HG03469 (cell line): ENCODE measurements around the gene OSGIN1.

ENCODE experiments used
- ATAC-seq: cut with Tn5 transposase; IDR thresholded peaks from one replicate; pipeline ENCODE4 v1.9.1; 2021; ENCODE audit warnings: mild to moderate bottlenecking, moderate library complexity, moderate number of reproducible peaks; ENCODE audit not compliant: unreplicated experiment

OSGIN1 gene

GRCh38 chr16:83969771-83970429, 16.9 kb downstream of the OSGIN1 start:
- no peak for ATAC-seq

DNA sequence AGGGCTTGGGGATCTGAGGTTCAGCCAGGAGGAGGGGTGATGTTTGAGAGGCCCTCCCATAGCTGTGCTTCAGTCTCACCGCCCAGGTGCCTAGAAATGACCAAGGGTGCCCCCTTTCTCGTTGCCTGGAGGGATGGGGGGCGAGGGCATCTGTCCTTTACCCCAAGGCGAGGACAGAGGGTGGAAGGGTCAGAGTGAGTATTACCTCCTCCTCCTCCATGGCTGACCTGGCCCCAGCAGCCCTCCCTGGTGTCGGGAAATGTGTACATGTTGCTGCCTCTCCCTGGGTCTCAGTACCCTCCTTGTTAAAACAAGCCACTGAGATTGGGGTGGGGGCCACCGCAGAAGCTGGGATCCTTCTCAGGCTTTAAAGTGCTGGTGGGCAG, 17.4 kb downstream of the OSGIN1 start:
- ATAC-seq: no peak

DNA sequence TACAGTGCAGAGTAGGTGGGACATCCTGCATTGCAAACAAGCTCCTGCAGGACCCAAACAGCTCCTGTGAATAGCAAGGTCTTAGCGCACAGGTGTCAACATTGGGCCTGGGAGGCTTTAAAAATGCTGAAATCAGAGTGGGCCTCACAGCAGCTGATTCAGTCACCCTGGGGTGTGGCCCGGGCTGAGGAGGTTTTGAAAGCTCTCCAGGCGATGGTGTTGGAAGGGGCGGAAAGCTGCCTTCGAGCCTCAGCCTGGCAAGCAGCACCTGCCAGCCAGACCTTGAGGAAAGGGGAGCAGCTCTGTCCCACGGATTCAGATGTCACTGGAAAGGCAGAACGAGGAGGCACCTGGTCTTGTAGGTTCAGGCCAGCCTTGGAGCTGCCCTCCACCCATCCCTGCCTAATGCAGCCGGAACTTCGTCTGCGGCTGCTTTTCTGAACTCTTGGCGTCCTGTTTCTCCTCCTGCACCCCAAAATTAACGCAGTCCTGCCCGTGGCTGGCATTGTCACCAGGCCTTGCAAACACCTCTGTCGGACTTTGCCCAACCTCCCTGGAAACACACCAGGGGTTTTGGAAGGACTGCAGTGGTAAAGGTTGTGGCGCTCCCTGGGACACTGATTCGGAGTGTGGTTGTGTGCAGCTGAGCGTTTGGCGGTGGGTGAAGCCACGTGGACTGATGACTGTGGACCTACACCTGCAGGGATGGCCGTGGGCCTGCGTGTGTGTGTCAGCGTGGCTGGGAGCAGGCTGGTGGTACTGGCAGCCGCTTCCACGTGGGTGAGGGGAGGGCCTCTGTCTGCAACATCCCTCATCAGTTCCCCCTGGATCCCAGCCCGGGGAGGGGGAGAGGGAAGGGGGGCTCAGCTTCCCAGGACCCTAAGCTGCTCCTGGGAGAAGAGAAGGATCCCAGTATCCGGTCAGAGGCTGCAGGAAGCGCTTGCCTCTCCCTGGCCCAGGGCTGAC, 18.4 kb downstream of the OSGIN1 start:
- ATAC-seq: no peak

DNA sequence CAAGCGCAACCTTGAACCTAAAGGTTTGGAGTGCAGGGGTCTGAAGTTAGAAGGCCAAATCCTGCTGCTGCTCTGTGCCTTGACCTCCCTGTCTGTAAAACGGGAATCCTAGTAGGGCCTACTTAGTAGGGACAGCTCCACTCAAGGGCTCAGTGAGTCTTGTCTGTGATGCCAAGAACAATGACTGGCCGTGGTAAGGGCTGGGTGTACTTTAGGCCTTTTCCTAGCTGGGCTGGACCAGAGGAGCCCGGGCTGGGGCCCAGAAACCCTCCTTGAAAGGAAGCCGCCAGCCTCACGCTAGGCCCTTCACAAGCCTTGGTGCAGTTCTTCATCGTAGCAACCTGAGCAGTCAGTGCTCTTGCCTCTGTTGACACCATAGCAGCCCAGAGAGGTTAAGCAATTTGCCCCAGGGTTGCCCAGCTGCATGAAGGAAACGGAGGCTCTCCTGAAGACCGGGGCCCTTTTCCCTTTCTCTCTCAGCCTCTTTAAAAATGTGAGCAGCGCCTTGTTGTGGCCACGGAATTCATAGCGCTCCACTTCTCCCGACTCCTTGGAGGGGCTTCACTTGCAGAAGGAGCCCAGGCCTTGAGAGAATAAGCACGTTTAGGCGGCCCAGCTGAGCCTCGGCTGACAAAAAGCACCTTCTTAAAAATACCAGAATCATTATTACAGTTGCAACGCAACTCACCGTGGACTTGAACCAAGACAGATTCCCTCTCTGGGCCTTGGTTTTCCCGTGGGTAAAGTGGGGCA, 19.4 kb downstream of the OSGIN1 start:
- no peak for ATAC-seq

GRCh38 chr16:83973077-83973476, 20.0 kb downstream of the OSGIN1 start:
- no peak for ATAC-seq

DNA sequence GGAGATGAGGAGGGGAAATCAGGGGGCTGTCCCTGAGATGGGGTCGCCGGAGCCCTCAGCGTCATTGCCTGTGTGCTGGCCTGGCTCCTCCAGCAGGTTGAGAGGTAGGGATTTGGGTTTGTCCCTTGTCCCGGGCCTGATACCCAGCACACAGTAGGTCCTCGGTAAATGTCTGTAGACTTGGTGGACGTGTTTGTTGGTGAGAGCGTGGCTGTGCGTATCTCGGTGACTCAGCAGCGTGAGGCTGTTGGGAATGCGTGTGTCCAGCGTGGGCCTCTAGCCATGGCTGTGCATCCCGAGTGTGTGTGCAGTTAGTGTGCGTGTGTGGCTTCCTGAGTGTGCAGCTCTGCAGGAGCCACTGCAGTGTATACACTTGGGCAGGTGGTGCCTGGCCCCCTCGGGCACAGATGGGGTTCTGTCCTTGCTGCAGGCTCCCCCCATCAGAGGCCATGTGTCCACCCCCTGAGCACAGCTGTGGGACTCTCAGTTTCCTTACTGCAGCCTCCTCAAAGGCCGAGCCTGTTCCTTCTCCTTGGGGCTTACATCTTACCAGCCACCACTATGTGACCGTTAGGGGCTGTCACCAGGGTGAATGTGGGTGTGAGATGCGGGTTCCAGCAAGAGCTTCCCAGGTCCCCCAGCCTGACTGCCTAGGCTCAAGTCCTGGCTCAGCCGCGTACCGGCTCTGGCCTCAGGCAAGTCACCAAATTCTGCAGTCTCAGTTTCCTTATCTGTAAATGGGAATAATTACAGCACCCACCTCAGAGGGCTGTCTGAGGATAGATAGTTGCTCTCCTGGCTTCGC, 20.7 kb downstream of the OSGIN1 start:
- no peak for ATAC-seq

- ATAC-seq: no peak
Observed at GRCh38 chr16:83974475-83974874, 21.4 kb downstream of the OSGIN1 start.

GRCh38 chr16:83975590-83976260, 22.7 kb downstream of the OSGIN1 start:
- ATAC-seq: no peak

DNA sequence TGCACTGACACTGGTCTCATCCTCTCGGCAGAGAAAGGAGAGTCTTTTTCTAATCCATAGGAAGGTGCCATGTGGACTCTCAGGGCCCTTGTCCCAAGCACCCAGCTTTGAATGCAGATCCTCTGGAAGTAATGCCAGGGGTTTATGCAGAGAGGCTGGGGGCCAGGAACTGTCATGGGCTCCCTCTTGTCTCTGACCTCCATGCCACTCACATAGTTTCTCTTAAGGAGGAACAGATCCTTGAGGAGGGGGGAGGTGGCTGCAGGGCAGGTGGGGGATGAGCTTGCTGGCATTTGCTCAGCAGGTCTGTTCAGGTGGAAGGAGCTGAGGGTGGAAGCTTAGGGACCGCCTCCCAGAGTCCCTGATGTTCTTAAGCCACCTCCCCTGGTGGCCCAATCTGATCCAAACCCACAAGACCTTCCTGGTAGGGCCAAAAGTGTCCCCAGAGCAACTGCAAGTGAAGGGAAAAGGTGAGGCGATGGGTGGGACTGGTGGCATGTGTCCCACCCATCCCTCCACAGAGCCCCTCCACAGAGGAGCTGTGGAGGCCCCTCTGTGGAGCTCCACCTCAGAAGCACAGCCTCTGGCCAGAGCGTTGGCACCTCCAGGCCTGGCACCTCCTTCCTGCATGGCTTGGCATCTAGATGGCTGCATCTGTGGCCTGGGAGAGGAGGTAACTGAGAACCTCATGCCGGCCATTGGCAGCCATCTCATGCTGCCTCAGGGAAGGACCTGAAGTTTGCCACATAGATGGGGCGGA, 24.2 kb downstream of the OSGIN1 start:
- ATAC-seq: no peak

DNA sequence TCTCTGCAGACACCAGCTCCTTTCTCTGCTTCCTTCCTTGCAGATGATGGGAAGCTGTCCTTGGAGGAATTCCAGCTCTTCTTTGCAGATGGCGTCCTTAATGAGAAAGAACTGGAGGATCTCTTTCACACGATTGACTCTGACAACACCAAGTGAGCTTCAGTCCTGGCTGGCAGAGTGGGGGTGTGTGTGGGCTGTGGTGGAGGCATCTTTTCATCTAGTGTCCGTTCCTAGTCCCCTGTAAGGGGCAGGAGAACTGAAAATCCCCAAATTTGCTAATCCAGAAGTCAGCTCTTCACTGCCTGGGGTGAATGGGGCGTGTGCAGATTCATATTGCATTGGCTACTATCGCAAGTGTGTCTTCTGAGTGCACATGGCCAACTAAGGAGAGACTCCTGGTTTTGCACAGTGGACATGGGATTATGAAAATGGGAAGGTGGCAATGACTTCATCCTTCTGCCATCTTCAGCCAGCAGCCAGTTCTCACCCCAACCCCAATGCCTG, 25.4 kb downstream of the OSGIN1 start:
- no peak for ATAC-seq

- no peak for ATAC-seq
Observed at GRCh38 chr16:83979441-83979840, 26.4 kb downstream of the OSGIN1 start.

GRCh38 chr16:83980794-83981193, 27.8 kb downstream of the OSGIN1 start:
- ATAC-seq: no peak

- no peak for ATAC-seq
Observed at GRCh38 chr16:83981799-83982198, 28.8 kb downstream of the OSGIN1 start.

- no peak for ATAC-seq
Observed at GRCh38 chr16:83983491-83983890, 30.5 kb downstream of the OSGIN1 start.

DNA sequence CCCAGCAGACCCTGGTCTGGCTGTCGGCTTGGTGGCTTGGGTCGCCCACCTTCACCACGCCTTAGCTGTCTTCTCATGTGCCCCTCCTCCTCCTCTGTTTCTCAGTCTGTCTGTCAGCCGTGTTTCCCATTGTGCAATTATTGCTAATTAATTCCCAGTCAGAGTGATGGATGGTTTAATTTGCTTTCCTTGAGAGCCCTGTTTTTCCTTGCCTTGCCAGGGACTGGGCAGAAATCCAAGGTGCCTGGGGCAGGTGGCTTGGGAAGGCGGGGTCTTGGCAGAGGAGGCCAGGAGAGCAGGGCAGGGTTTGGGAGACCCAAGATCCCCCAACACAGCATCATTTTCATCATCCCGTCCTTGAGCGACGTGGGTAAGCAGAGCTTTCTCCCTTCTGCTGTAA, 36.3 kb downstream of the OSGIN1 start:
- no peak for ATAC-seq

DNA sequence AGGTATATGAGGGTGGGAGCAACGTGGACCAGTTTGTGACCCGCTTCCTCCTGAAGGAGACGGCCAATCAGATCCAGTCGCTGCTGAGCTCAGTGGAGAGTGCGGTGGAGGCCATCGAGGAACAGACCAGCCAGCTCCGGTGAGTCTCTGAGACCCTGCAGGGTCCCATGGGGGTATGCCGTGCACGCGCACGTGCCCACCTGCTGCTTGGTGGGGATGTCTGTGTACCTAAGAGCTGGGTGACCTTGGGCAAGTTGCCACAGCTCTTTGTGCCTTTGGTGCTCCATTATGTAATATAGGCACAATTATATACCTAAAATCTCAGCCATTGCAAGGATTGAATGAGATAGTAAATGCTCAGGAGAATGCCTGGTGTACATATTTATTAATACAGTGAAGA, 37.5 kb downstream of the OSGIN1 start:
- ATAC-seq: no peak

DNA sequence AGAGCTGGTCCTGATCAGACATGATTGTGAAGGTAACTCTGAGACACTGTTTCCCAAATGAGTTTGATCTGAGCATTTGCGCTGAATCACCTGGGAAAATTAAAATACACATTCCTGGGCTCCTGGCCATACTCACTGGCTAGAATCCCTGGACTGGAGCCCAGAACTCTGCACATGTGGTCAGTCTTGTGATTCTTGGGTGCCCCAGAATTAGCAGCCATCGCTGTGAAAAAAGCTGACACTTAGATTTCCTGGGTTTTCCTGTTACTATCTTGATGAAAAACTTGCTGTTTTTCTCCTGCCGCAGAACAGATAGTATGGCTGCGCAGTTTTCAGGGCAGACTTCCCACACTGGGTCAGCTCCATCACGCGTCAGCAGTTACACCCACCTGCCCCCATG, 39.6 kb downstream of the OSGIN1 start:
- no peak for ATAC-seq

DNA sequence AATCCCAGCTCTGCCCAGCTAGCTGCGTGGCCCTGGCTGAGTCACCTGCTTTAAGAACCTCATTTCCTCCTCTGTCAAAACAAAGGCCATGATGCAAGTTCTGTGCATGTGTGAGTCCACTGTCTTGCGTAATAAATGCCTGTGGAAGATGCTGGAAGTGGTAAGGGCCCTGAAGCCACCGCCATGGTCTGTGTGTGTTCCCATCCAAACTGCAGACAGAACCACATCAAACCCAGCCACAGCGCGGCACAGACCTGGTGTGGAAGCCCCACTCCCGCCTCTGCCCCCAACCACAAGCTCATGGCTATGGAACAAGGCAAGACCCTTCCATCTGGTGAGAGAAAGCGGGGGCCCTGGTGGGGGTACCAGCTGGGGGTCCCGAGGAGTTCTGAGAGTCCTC, 41.0 kb downstream of the OSGIN1 start:
- no peak for ATAC-seq

GRCh38 chr16:83994703-83995102, 41.7 kb downstream of the OSGIN1 start:
- ATAC-seq: no peak
